SU-DHL-6 (cell line): ENCODE measurements around the gene MEIS2.

Experiments used
- H2AFZ ChIP-seq: fragments of 200-600 bp; sonication (generic); 2 replicates; pipeline ENCODE4 v1.6.1; 2014; ENCODE audit warnings: low read depth, mild to moderate bottlenecking, moderate library complexity, mixed read lengths, antibody characterized with exemption, low read length; ENCODE audit not compliant: severe bottlenecking
- H3F3A ChIP-seq: fragments of 200-600 bp; shearing (Covaris generic); 2 replicates; pipeline ENCODE4 v1.6.0; 2016; ENCODE audit warnings: antibody characterized with exemption, mild to moderate bottlenecking; ENCODE audit not compliant: insufficient read depth
- H3K27ac ChIP-seq: fragments of 200-600 bp; sonication (generic); 2 replicates; pipeline ENCODE4 v1.5.1; 2016; ENCODE audit warnings: low read depth, mild to moderate bottlenecking, low read length, moderate library complexity, mixed read lengths
- H3K27me3 ChIP-seq: fragments of 200-600 bp; sonication (generic), shearing (Covaris generic); 2 replicates; pipeline ENCODE4 v1.6.0; 2014; ENCODE audit warnings: mild to moderate bottlenecking, low read length
- H3K36me3 ChIP-seq: fragments of 200-600 bp; sonication (generic); 2 replicates; pipeline ENCODE4 v1.6.1; 2014; ENCODE audit warnings: mild to moderate bottlenecking, low read length, mixed read lengths
- H3K4me2 ChIP-seq: fragments of 300-600, 200-600 bp; shearing (Covaris generic), sonication (generic); 2 replicates; pipeline ENCODE4 v1.6.0; 2014; ENCODE audit warnings: low read length, low read depth, mild to moderate bottlenecking; ENCODE audit not compliant: poor library complexity, severe bottlenecking
- H3K4me3 ChIP-seq: fragments of 200-600 bp; sonication (generic); 2 replicates; pipeline ENCODE4 v1.5.1; 2014; ENCODE audit warnings: antibody characterized with exemption, low read length, mild to moderate bottlenecking, mixed read lengths; ENCODE audit not compliant: insufficient read depth, poor library complexity, severe bottlenecking
- H3K79me2 ChIP-seq: fragments of 200-600 bp; sonication (generic); 2 replicates; pipeline ENCODE4 v1.6.1; 2014; ENCODE audit warnings: mild to moderate bottlenecking, low read length, moderate library complexity; ENCODE audit not compliant: insufficient read depth
- H3K9ac ChIP-seq: fragments of 200-600 bp; sonication (generic); 2 replicates; pipeline ENCODE4 v1.7.0; 2014; ENCODE audit warnings: mild to moderate bottlenecking, low read length
- H3K9me2 ChIP-seq: fragments of 200-600 bp; sonication (generic); replicated peaks from 2 replicates; pipeline ENCODE4 v1.6.1; 2014; ENCODE audit warnings: low read length; ENCODE audit not compliant: insufficient read depth
- H3K9me3 ChIP-seq: fragments of 200-600 bp; sonication (generic); 2 replicates; pipeline ENCODE4 v1.6.1; 2014; ENCODE audit warnings: low read length, mixed read lengths; ENCODE audit not compliant: insufficient read depth
- H4K20me1 ChIP-seq: fragments of 200-600 bp; sonication (generic); 2 replicates; pipeline ENCODE4 v1.6.1; 2014; ENCODE audit warnings: low read depth, mild to moderate bottlenecking, antibody characterized with exemption, low read length, moderate library complexity, mixed read lengths
- EZH2phosphoT487 ChIP-seq: fragments of 200-600 bp; sonication (generic), shearing (Covaris generic); conservative IDR thresholded peaks from 2 replicates; pipeline ENCODE4 v1.6.1; 2018; ENCODE audit warnings: mild to moderate bottlenecking, antibody characterized with exemption, low read length, moderate library complexity, mixed read lengths
- TF ChIP-seq, protein P1 (sequence below): fragments of 200-600 bp; sonication (generic); IDR thresholded peaks from one replicate; pipeline ENCODE4 v1.5.1; 2017; ENCODE audit warnings: antibody characterized with exemption, mild to moderate bottlenecking, low read length, moderate library complexity; ENCODE audit not compliant: insufficient read depth, poor library complexity, severe bottlenecking

Gene MEIS2

DNA sequence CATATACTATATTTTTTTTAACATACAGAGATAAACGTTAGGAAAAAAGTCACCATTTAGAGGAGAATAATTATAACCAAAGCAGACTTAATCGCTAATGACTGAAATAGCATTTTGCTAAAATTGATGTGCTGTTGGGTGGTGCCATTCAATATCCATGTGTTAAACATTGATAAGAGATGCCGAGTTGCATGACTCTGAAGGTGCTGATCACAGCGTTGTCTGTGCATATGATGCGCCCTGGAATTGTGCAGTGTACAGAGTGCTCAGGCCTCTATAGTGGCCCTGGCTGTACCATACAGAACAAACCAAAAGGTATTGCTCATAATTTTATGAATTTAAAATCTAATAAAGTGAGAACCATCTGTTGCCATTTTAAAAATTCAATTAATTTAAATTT lies 168.3 kb downstream of the MEIS2 start:
- Histone ChIP-seq H3K4me3 (no peak overlapping the region), H3K27me3 (no peaks in the 10 kb centered on the region), H3K9me2 (no peaks in the 10 kb centered on the region), H3K4me2 (no peak overlapping the region), H4K20me1 (no peaks in the 10 kb centered on the region), H3K79me2 (no peaks in the 10 kb centered on the region), H3F3A (no peaks in the 10 kb centered on the region), H3K27ac (no peak overlapping the region), H2AFZ (no peak overlapping the region), H3K9me3 (no peaks in the 10 kb centered on the region), H3K36me3 (peaks cover 8% of the 10 kb centered on the region), H3K9ac (no peak overlapping the region)
- TF ChIP-seq EZH2phosphoT487, result no peak

DNA sequence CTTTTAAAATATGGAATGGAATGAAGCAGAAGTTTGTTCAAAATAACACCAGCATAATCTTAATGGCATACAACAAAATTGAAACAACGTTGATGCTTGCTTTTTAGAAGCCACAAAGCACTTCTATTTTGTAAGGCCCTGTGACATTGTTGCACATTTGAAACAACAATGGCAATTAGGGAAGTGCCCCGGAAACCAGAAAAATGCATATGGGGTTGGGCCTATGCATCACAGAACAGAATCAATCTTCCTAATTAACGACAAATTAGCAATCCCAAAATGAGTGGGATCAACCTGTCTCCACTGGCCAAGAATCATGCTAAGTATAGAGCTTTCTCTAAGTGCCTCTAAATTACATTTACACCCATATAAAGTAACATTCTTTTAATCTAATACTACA lies 168.9 kb downstream of the MEIS2 start:
- Histone ChIP-seq H2AFZ (no peak overlapping the region), H3K27me3 (no peaks in the 10 kb centered on the region), H3K36me3 (peaks cover 8% of the 10 kb centered on the region), H3K9ac (no peak overlapping the region), H3K79me2 (no peaks in the 10 kb centered on the region), H3K4me2 (no peak overlapping the region), H3K9me3 (no peaks in the 10 kb centered on the region), H3F3A (no peaks in the 10 kb centered on the region), H3K27ac (no peak overlapping the region), H3K9me2 (no peaks in the 10 kb centered on the region), H4K20me1 (no peaks in the 10 kb centered on the region), H3K4me3 (no peak overlapping the region)
- TF ChIP-seq, protein P1, sequence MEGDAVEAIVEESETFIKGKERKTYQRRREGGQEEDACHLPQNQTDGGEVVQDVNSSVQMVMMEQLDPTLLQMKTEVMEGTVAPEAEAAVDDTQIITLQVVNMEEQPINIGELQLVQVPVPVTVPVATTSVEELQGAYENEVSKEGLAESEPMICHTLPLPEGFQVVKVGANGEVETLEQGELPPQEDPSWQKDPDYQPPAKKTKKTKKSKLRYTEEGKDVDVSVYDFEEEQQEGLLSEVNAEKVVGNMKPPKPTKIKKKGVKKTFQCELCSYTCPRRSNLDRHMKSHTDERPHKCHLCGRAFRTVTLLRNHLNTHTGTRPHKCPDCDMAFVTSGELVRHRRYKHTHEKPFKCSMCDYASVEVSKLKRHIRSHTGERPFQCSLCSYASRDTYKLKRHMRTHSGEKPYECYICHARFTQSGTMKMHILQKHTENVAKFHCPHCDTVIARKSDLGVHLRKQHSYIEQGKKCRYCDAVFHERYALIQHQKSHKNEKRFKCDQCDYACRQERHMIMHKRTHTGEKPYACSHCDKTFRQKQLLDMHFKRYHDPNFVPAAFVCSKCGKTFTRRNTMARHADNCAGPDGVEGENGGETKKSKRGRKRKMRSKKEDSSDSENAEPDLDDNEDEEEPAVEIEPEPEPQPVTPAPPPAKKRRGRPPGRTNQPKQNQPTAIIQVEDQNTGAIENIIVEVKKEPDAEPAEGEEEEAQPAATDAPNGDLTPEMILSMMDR, result no peak
- TF ChIP-seq EZH2phosphoT487, result no peak

DNA sequence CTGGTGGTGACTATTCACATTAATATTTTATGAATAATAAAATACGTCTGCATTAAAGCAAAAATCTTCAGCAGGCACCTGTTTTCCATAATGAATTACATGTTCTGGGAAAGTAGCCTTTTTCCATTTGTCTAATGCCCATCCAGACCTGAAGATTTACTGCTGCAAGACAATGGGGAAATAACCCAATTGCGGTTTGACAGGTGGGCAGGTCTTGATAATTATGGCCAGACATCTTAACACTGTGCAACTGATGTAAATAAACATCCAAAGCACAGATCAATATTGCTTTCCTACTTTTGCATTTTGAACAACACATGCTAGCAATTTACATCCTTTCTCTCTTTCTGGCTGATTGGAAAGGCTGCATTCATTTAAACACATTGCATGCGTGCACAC lies 173.9 kb downstream of the MEIS2 start:
- no peaks in the 10 kb centered on the region for H3K9me2 ChIP-seq
- no peak overlapping the region for H3K9ac ChIP-seq
- peaks cover 8% of the 10 kb centered on the region for H3K36me3 ChIP-seq
- H3K79me2 ChIP-seq, result no peaks in the 10 kb centered on the region
- no peak overlapping the region for H2AFZ ChIP-seq
- H4K20me1 ChIP-seq, result no peaks in the 10 kb centered on the region
- no peak overlapping the region for H3K4me3 ChIP-seq
- TF ChIP-seq EZH2phosphoT487, result no peak
- TF ChIP-seq, protein P1, result no peak
- no peaks in the 10 kb centered on the region for H3K9me3 ChIP-seq
- no peaks in the 10 kb centered on the region for H3F3A ChIP-seq
- no peak overlapping the region for H3K27ac ChIP-seq
- no peaks in the 10 kb centered on the region for H3K27me3 ChIP-seq
- H3K4me2 ChIP-seq, result no peak overlapping the region

DNA sequence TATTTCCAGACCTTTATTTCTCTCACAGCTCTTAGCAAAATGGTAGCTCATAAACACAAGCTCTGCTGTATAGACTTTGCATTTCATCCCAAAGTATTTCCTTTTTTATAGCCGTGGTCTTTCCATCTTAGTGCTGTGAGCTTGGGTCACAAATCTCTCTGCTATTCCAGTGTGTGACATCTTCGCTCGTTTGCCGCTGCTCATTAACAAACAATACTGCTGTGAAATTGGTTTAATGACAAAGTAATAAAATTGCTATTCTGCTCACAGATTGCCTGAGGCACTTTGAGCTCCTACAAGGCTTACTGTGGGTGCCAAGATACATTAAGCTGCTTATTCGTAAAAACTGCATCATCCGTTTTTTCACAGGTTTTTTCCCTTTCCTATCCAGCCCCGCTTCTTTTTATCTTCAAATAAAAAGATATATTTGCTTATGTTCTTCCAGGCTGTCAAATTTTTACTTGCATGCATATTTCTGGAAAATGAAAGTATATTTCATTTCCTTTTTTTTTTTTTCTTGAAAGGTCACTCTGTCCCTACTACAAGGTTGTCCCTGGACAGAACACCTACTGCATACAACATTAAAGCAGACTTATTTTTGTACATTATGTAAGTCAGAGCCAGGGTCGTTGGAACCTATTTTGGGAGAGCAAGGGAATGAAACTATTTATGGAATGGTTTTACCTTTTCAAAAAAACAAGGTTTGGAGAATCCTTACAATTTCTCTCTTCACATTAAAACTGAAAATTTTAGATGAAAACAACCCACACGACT lies 174.5 kb downstream of the MEIS2 start:
- H3K9ac ChIP-seq, result no peak overlapping the region
- no peak overlapping the region for H3K4me3 ChIP-seq
- no peaks in the 10 kb centered on the region for H3K9me2 ChIP-seq
- H3K9me3 ChIP-seq, result no peaks in the 10 kb centered on the region
- H3K4me2 ChIP-seq, result no peak overlapping the region
- no peaks in the 10 kb centered on the region for H3K27me3 ChIP-seq
- TF ChIP-seq, protein P1, result no peak
- TF ChIP-seq EZH2phosphoT487, result no peak
- no peak overlapping the region for H3K27ac ChIP-seq
- no peaks in the 10 kb centered on the region for H4K20me1 ChIP-seq
- H2AFZ ChIP-seq, result no peak overlapping the region
- no peaks in the 10 kb centered on the region for H3F3A ChIP-seq
- H3K79me2 ChIP-seq, result no peaks in the 10 kb centered on the region
- peaks cover 8% of the 10 kb centered on the region for H3K36me3 ChIP-seq
